CD4-positive, alpha-beta T cell (primary cell): Measurements from ENCODE around the gene CACNB3. TPM values are rescaled to one million over a fixed set of nuclear protein-coding genes. Genes with fewer than 3 reads are reported as not detected.
"Not testable (repeated sequence)": the region's sequence is repeated elsewhere in the genome, so short reads cannot be mapped to it uniquely, and the experiment has no call there.

Experiments
- ATAC-seq: fragments of 200-7000 bp; cut with Tn5 transposase; one replicate; pipeline ENCODE4 v1.10.0; 2022; ENCODE audit warnings: mild to moderate bottlenecking; ENCODE audit not compliant: poor library complexity
- CTCF ChIA-PET: fragments of 350-600 bp; sonication (Branson Sonifier 250); formaldehyde crosslinking; loops from one replicate; lab custom pipeline; 2021; ENCODE audit warnings: antibody characterized with exemption, inconsistent platforms; lab: Charles Lee
- POLR2A ChIA-PET: fragments of 350-600 bp; sonication (Branson Sonifier 250); formaldehyde crosslinking; loops from one replicate; lab custom pipeline; 2021; ENCODE audit warnings: antibody characterized with exemption, inconsistent platforms; lab: Charles Lee
- DNase-seq, 14 experiments: peaks; one replicate each; pipeline ENCODE4 v3.0.0-alpha.2; 2013 to 2020; ENCODE audit warnings: mixed read lengths in 2 of 14
- H3K27ac ChIP-seq, 2 donors: one replicate each; pipeline versions ENCODE4 v1.5.1 to v1.7.0; 2013; ENCODE audit warnings: low read length in 2 of 2, low read depth in 1 of 2, mild to moderate bottlenecking in 1 of 2
- H3K27me3 ChIP-seq, 2 experiments: 1 replicate in 1 of 2; 2 replicates in 1 of 2; pipeline versions ENCODE4 v1.6.1 to v1.7.0; 2013; ENCODE audit warnings: low read length in 2 of 2, control low read depth in 1 of 2, mild to moderate bottlenecking in 1 of 2, moderate library complexity in 1 of 2; ENCODE audit not compliant: insufficient read depth in 2 of 2, control insufficient read depth in 1 of 2
- H3K36me3 ChIP-seq: one replicate; pipeline ENCODE4 v1.6.1; 2013; ENCODE audit warnings: low read length, control low read depth; ENCODE audit not compliant: insufficient read depth
- H3K4me1 ChIP-seq: one replicate; pipeline ENCODE4 v1.6.1; 2013; ENCODE audit warnings: low read length, control low read depth; ENCODE audit not compliant: insufficient read depth
- H3K4me3 ChIP-seq: one replicate; pipeline ENCODE4 v1.5.1; 2013; ENCODE audit warnings: mild to moderate bottlenecking, low read length, moderate library complexity
- H3K9me3 ChIP-seq, 2 experiments: 1 replicate in 1 of 2; 2 replicates in 1 of 2; pipeline versions ENCODE4 v1.6.1 to v1.7.0; 2013; ENCODE audit warnings: low read length in 2 of 2, mild to moderate bottlenecking in 2 of 2, control low read depth in 1 of 2, moderate library complexity in 1 of 2; ENCODE audit not compliant: control insufficient read depth in 1 of 2, insufficient read depth in 1 of 2
- H3K27ac Mint-ChIP-seq: one replicate; pipeline ENCODE4 v1.8.0; 2020; ENCODE audit warnings: mixed read lengths
- H3K27me3 Mint-ChIP-seq: one replicate; pipeline ENCODE4 v1.8.0; 2021; ENCODE audit warnings: mixed read lengths
- H3K36me3 Mint-ChIP-seq: one replicate; pipeline ENCODE4 v1.8.0; 2021; ENCODE audit warnings: low read depth, mixed read lengths
- H3K4me1 Mint-ChIP-seq: one replicate; pipeline ENCODE4 v1.8.0; 2021; ENCODE audit warnings: low read depth, mixed read lengths
- H3K4me3 Mint-ChIP-seq: one replicate; pipeline ENCODE4 v1.8.0; 2020; ENCODE audit warnings: mild to moderate bottlenecking, mixed read lengths
- H3K9me3 Mint-ChIP-seq: one replicate; pipeline ENCODE4 v1.8.0; 2020; ENCODE audit warnings: mixed read lengths
- CTCF ChIP-seq: fragments of 200-600 bp; IDR thresholded peaks from one replicate; pipeline ENCODE4 v1.8.0; 2022; ENCODE audit warnings: antibody characterized with exemption, mild to moderate bottlenecking
- intact Hi-C, 2 experiments: fragments of 100-400 bp; cut with DNase I in 1 of 2; cut with micrococcal nuclease in 1 of 2; formaldehyde crosslinking; loops; one replicate each; pipeline versions ENCODE4 v1.15.1 to v1.9.0; 2023 to 2025; cut with DNase I, micrococcal nuclease
- total RNA-seq, 174 experiments: library from RNA in 2 of 174; stranded (reverse) in 2 of 174; gene quantifications; one replicate each; pipeline ENCODE4 v1.2.3 and lab custom pipeline; 2021 to 2026

Gene CACNB3
- total RNA-seq, 2 experiments from 2014 or later: 3.9 to 5.7 TPM

DNA sequence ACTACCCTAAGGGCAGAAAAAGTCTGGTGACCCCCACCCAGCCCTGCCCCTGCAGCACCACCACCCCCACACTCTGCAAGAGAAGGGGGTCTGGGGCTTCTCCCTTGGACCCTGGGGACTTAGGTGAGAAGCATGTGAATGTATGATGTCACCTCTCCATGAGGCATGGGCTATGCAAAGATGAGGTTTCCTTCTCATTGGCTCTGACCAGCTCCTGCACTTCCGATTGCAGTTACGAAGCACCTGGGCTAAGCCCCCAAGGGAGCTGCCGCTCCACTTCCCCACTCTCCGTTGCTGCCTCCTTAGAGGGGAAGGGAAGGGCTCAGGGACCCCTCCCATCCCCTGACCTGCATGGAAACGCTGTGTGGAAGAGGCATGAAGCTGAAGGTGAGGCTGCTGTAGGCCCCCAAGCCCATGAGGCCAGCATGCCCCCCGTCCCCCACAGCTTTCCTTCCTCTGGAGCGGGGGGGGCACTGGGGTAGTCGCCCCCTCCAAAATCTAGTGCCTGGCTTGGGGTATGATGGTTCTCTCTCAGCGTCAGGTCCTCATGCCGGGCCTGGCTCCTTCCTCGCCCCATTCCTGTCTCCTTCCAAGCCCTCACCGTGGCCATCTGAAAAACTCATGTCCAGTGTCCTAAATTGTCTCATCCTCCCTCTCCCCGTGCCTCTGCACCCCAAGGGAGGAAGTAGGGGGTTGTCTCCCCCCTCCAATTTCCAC, 39.1 kb downstream of the CACNB3 start:
- no peak overlapping the region for H3K4me3 ChIP-seq
- CTCF ChIA-PET: interaction anchor here (0.6 to 2.2 kb wide), 2 partner anchors 8 to 120 kb away, joined by 3 to 7 read pairs; partner anchors contain the start of gene RND1
- ATAC-seq: no peak
- Mint-ChIP-seq H3K9me3 (no peaks in the 10 kb centered on the region), H3K27ac (no peak overlapping the region), H3K27me3 (peaks cover 14% of the 10 kb centered on the region), H3K36me3 (peaks cover 4% of the 10 kb centered on the region), H3K4me3 (no peak overlapping the region), H3K4me1 (peaks cover 10% of the 10 kb centered on the region)
- no peak overlapping the region for H3K27ac ChIP-seq
- peaks cover 11% of the 10 kb centered on the region for H3K4me1 ChIP-seq
- TF ChIP-seq CTCF: no peak
- POLR2A ChIA-PET: interaction anchor here (0.6 to 1.4 kb wide), 2 partner anchors 24 to 44 kb away, joined by 3 to 4 read pairs; no protein-coding TSS in a partner anchor
- H3K9me3 ChIP-seq: no peaks in the 10 kb centered on the region
- no peak for DNase-seq
- H3K27me3 ChIP-seq: peaks cover 4 to 15% of the 10 kb centered on the region in 2 experiments
- intact Hi-C loops: no loop called here
- no peaks in the 10 kb centered on the region for H3K36me3 ChIP-seq

GRCh38 chr12:48858043-48858442, 39.7 kb downstream of the CACNB3 start:
- H3K4me1 Mint-ChIP-seq: peaks cover 4% of the 10 kb centered on the region
- TF ChIP-seq CTCF: no peak
- no peak overlapping the region for H3K27ac Mint-ChIP-seq
- H3K4me1 ChIP-seq: peaks cover 5% of the 10 kb centered on the region
- peaks cover 7 to 21% of the 10 kb centered on the region in 2 experiments for H3K27me3 ChIP-seq
- no peaks in the 10 kb centered on the region for H3K36me3 ChIP-seq
- intact Hi-C loops: no loop called here
- ATAC-seq (no peak), DNase-seq (no peak)
- ChIA-PET POLR2A (no interaction called here), CTCF (no interaction called here)
- H3K27me3 Mint-ChIP-seq: peaks cover 20% of the 10 kb centered on the region
- peaks cover 2% of the 10 kb centered on the region for H3K36me3 Mint-ChIP-seq
- H3K4me3 Mint-ChIP-seq: no peak overlapping the region
- no peak overlapping the region for H3K27ac ChIP-seq
- no peak overlapping the region for H3K4me3 ChIP-seq
- H3K9me3 ChIP-seq: no peaks in the 10 kb centered on the region
- H3K9me3 Mint-ChIP-seq: no peaks in the 10 kb centered on the region

DNA sequence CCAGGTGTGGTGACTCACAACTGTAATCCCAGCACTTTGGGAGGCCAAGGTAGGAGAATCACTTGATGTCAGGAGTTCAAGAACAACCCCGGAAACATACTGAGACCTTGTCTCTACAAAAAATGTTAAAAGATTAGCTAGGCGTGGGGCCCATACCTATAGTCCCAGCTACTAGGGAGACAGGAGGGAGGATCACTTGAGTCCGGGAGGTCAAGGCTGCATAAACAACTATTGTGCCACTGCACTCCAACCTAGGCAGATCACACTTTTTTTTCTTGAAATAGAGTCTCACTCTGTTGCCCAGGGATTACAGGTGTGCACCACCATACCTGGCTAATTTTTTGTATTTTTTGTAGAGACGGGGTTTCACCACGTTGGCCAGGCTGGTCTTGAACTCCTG, 41.3 kb downstream of the CACNB3 start:
- H3K4me3 Mint-ChIP-seq: no peak overlapping the region
- no peak overlapping the region for H3K4me3 ChIP-seq
- POLR2A ChIA-PET: no interaction called here

DNA sequence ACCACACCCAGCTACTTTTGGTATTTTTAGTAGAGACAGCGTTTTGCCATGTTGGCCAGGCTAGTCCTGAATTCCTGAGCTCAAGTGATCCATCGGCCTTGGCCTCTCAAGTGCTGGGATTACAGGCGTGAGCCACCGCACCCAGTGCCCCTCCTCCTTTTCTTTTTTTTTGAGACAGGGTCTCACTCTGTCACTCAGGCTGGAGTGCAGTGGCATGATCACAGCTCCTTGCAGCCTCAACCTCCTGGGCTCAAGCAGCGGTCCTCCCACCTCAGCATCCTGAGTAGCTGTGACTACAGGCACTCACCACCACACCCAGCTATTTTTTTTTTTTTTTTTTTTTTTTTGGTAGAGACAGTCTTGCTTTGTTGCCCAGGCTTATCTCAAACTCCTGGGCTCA, 41.9 kb downstream of the CACNB3 start:
- H3K27me3 Mint-ChIP-seq: peaks cover 35% of the 10 kb centered on the region
- H3K4me1 Mint-ChIP-seq: peaks cover 18% of the 10 kb centered on the region
- H3K4me3 ChIP-seq, DNase-seq, H3K36me3 ChIP-seq, H3K27ac Mint-ChIP-seq, H3K36me3 Mint-ChIP-seq, intact Hi-C loops, H3K9me3 Mint-ChIP-seq, H3K9me3 ChIP-seq, POLR2A ChIA-PET, H3K4me3 Mint-ChIP-seq, ATAC-seq, H3K27ac ChIP-seq: not testable (repeated sequence)
- Histone ChIP-seq H3K4me1 (peaks cover 14% of the 10 kb centered on the region), H3K27me3 (peaks cover 20 to 30% of the 10 kb centered on the region in 2 experiments)
- CTCF ChIA-PET: interaction anchor here (2.6 kb wide), 1 partner anchor 31 kb away, joined by 9 read pairs; no protein-coding TSS in a partner anchor

More for the DNA sequence above, 41.3 kb downstream of the CACNB3 start:
- peaks cover 8% of the 10 kb centered on the region for H3K4me1 ChIP-seq
- H3K27ac Mint-ChIP-seq: no peak overlapping the region
- no peak for DNase-seq
- no peaks in the 10 kb centered on the region for H3K36me3 Mint-ChIP-seq
- H3K36me3 ChIP-seq: no peaks in the 10 kb centered on the region
- ATAC-seq: no peak
- intact Hi-C loops: no loop called here
- no peaks in the 10 kb centered on the region for H3K9me3 Mint-ChIP-seq
- CTCF ChIA-PET: interaction anchor here (2.6 kb wide), 1 partner anchor 31 kb away, joined by 9 read pairs; no protein-coding TSS in a partner anchor
- H3K9me3 ChIP-seq: no peaks in the 10 kb centered on the region
- H3K27me3 Mint-ChIP-seq: peaks cover 35% of the 10 kb centered on the region
- peaks cover 12% of the 10 kb centered on the region for H3K4me1 Mint-ChIP-seq
- H3K27ac ChIP-seq: no peak overlapping the region
- H3K27me3 ChIP-seq: peaks cover 20 to 30% of the 10 kb centered on the region in 2 experiments
- TF ChIP-seq CTCF: no peak
